NT2/D1 (cell line): ENCODE results near the gene OSBPL10.

Source experiments
- DNase-seq: peaks from one replicate; pipeline ENCODE4 v3.0.0-alpha.2; 2011; ENCODE audit warnings: low read depth, low spot score
- H3K27me3 ChIP-seq: 2 replicates; pipeline ENCODE4 v1.6.0; 2011; ENCODE audit warnings: mild to moderate bottlenecking; ENCODE audit not compliant: insufficient read length, insufficient read depth
- H3K36me3 ChIP-seq: 2 replicates; pipeline ENCODE4 v1.6.1; 2011; ENCODE audit warnings: mild to moderate bottlenecking, low read length, mixed read lengths; ENCODE audit not compliant: insufficient read depth, insufficient read length
- H3K4me1 ChIP-seq: 2 replicates; pipeline ENCODE4 v1.5.1; 2011; ENCODE audit not compliant: insufficient read depth, insufficient read length
- H3K4me3 ChIP-seq: 2 replicates; pipeline ENCODE4 v1.5.1; 2011; ENCODE audit warnings: low read depth; ENCODE audit not compliant: insufficient read length
- H3K9ac ChIP-seq: 2 replicates; pipeline ENCODE4 v1.6.0; 2011; ENCODE audit warnings: low read depth; ENCODE audit not compliant: insufficient read length
- H3K9me3 ChIP-seq: 2 replicates; pipeline ENCODE4 v1.5.1; 2011; ENCODE audit warnings: mild to moderate bottlenecking, low read length; ENCODE audit not compliant: insufficient read depth
- SUZ12 ChIP-seq: IDR thresholded peaks from 2 replicates; pipeline ENCODE4 v1.6.1; 2011; ENCODE audit not compliant: insufficient read length, insufficient read depth; ENCODE audit errors: extremely low read depth
- YY1 ChIP-seq: IDR thresholded peaks from 2 replicates; pipeline ENCODE4 v1.6.1; 2011; ENCODE audit not compliant: insufficient read length, insufficient read depth
- ZNF274 ChIP-seq: IDR thresholded peaks from 2 replicates; pipeline ENCODE4 v1.6.1; 2011; ENCODE audit warnings: mild to moderate bottlenecking, low read depth, low read length

The OSBPL10 gene

DNA sequence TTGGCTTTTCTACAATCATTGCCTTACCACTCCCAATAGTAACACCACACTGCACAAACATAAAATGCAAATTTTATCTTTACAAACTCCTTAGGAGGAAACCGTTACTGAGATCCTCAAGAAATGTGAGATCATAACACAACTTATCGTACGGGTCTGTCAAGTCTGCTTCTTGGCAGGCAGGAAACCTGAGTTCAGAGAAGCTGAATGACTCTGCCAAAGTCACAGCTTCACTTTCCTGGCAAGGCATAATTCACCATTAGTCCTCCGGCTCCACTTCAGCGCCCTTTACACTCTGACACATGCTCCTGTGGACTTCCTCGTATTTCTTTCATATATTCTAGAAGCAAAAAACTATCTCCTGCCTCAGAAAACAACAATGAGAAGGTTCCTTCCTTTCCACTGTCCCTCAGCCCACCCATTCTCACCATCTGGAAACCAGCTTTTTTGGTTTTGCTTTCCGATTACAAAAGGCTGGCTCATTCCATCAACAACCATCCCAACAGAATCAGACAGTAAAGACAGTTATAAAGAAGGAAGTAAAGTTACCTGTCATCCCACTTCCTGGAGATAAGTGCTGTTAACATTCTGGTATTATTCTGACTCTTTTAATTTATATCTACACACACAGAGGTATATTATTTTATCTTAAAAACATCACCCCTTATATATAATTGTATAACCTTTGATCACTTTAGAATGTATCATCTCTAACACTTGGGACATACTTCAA is 225.0 kb downstream of the OSBPL10 start:
- H3K36me3 ChIP-seq: no peaks in the 10 kb centered on the region
- H3K9ac ChIP-seq: no peak overlapping the region
- 0 out of 2 replicates have a peak, but pooled peaks cover 15% of the 10 kb centered on the region for H3K9me3 ChIP-seq
- no peak overlapping the region for H3K4me3 ChIP-seq
- H3K4me1 ChIP-seq: no peaks in the 10 kb centered on the region
- no peaks in the 10 kb centered on the region for H3K27me3 ChIP-seq
- no peak for TF ChIP-seq SUZ12
- no peak for DNase-seq

DNA sequence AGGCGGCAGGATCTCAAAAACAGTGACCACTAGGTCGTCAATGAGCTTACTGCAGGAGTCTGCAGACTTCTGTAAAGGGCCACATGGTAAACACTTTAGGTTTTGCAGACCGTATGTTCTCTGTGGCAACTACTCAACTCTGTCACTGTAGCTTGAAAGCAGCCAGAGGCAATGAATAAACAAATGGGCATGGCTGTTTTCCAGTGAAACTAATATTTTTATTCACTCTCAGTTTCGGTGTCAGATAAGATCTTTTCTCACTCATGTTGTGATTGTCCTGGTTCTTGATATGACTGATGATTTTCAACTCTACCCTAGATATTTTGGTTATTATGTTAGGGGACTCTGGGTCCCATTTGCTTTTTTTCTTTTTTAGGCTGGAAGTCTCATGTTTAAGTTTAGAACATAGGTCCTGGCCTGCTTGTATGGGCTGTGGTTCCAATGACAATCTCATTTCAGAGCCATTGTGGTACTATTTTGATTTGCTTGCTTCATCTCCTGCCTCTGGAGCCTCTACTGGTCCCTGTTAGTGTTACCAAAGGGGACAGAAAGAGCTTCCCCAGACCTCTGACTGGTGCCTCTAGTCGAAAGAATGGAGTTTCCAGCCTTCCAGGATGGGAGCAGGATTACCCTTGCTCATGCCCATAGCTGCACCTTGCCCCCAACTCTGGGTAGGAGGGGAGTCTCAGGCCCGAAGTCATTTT is 226.3 kb downstream of the OSBPL10 start:
- Histone ChIP-seq H3K4me1 (no peaks in the 10 kb centered on the region), H3K36me3 (no peaks in the 10 kb centered on the region), H3K9ac (no peak overlapping the region), H3K27me3 (no peaks in the 10 kb centered on the region), H3K4me3 (no peak overlapping the region), H3K9me3 (0 out of 2 replicates have a peak, but pooled peaks cover 15% of the 10 kb centered on the region)
- DNase-seq: no peak
- no peak for TF ChIP-seq ZNF274
- TF ChIP-seq SUZ12: no peak
- no peak for TF ChIP-seq YY1

DNA sequence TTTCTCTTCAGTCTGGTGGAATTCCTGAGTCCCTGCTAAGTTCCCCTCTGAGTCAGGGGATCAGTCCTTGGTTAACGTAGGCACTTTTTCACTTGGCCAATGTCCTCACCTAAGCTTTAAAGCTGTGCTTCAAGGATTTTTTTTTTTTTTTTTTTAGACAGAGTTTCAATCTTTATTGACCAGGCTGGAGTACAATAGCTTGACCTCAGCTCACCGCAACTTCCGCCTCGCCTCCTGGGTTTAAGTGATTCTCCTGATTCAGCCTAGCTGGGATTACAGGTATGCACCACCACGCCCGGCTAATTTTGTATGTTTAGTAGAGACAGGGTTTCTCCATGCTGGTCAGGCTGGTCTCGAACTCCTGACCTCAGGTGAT is 228.0 kb downstream of the OSBPL10 start:
- Histone ChIP-seq H3K9me3 (0 out of 2 replicates have a peak, but pooled peaks cover 9% of the 10 kb centered on the region), H3K4me3 (no peak overlapping the region), H3K36me3 (no peaks in the 10 kb centered on the region), H3K9ac (no peak overlapping the region), H3K27me3 (no peaks in the 10 kb centered on the region), H3K4me1 (no peaks in the 10 kb centered on the region)
- DNase-seq: no peak
- no peak for TF ChIP-seq YY1
- no peak for TF ChIP-seq ZNF274
- no peak for TF ChIP-seq SUZ12

- no peak for TF ChIP-seq YY1
- no peak for TF ChIP-seq SUZ12
- TF ChIP-seq ZNF274: no peak
- no peak for DNase-seq
- Histone ChIP-seq H3K9me3 (0 out of 2 replicates have a peak, but pooled peaks cover 4% of the 10 kb centered on the region), H3K4me3 (no peak overlapping the region), H3K36me3 (peaks cover 4% of the 10 kb centered on the region), H3K4me1 (no peaks in the 10 kb centered on the region), H3K9ac (no peak overlapping the region), H3K27me3 (no peaks in the 10 kb centered on the region)
Measured at GRCh38 chr3:31752305-31753049, 228.6 kb downstream of the OSBPL10 start.

GRCh38 chr3:31750341-31750740 is 230.7 kb downstream of the OSBPL10 start:
- Histone ChIP-seq H3K36me3 (peaks cover 4% of the 10 kb centered on the region), H3K27me3 (no peaks in the 10 kb centered on the region), H3K4me3 (no peak overlapping the region), H3K9me3 (no peaks in the 10 kb centered on the region), H3K4me1 (no peaks in the 10 kb centered on the region), H3K9ac (no peak overlapping the region)
- TF ChIP-seq ZNF274 (no peak), SUZ12 (no peak), YY1 (no peak)
- DNase-seq: no peak

DNA sequence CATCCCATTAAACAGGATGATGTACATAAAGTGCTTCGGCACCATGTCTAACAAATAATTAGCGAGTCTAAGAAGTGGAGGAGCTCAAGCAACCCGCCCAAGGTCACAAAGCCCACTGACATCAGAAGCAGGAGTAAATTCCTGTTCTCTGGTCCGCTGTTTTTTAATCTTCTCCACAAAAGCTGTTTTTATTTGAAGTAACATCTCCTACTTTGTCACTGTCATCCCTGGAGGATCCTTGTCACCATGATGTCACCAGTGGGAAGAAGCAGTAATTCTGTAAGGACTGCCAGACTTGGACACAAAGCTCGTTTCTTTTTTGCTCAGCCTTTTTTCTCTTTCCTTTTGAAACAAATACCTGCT is 232.1 kb downstream of the OSBPL10 start:
- TF ChIP-seq ZNF274: no peak
- no peak for TF ChIP-seq YY1
- no peak for TF ChIP-seq SUZ12
- DNase-seq: no peak
- Histone ChIP-seq H3K9ac (no peak overlapping the region), H3K27me3 (no peaks in the 10 kb centered on the region), H3K4me3 (no peak overlapping the region), H3K36me3 (peaks cover 4% of the 10 kb centered on the region), H3K4me1 (no peaks in the 10 kb centered on the region), H3K9me3 (no peaks in the 10 kb centered on the region)
